CD4-positive, alpha-beta T cell treated with Interleukin-15 for 4 hours (primary cell): ENCODE results near the gene PLSCR1.
A peak's percentile ranks its signal among the peaks of the same experiment; 100 is the strongest.

Source experiments
- DNase-seq: peaks from one replicate; pipeline ENCODE4 v3.0.0-alpha.2; 2020; ENCODE audit warnings: low spot score

The PLSCR1 gene

GRCh38 chr3:146473726-146474125 lies 70.7 kb downstream of the PLSCR1 start:
- no peak for DNase-seq

- no peak for DNase-seq
Measured at GRCh38 chr3:146472611-146473010, 71.8 kb downstream of the PLSCR1 start.

- DNase-seq, result no peak
Measured at GRCh38 chr3:146471012-146471411, 73.4 kb downstream of the PLSCR1 start.

GRCh38 chr3:146470425-146470990 lies 73.9 kb downstream of the PLSCR1 start:
- no peak for DNase-seq

- DNase-seq, result peak; percentile 62
Measured at GRCh38 chr3:146469150-146470017, 75.0 kb downstream of the PLSCR1 start, which contains the start of gene PLSCR2. PLSCR2 (minus strand) TSS chr3:146469561; CDS start chr3:146459904, 9,657 bp downstream.

- DNase-seq, result no peak
Measured at GRCh38 chr3:146468671-146469149, 75.7 kb downstream of the PLSCR1 start.

- DNase-seq, result no peak
Measured at GRCh38 chr3:146468234-146468633, 76.2 kb downstream of the PLSCR1 start.

GRCh38 chr3:146466604-146467003 lies 77.8 kb downstream of the PLSCR1 start:
- DNase-seq, result no peak

GRCh38 chr3:146465693-146466465 lies 78.5 kb downstream of the PLSCR1 start:
- DNase-seq, result no peak
